ENCODE data around the gene MRPS34. TPM values are rescaled to one million over a fixed set of nuclear protein-coding genes. Genes with fewer than 3 reads are reported as not detected.
A peak's percentile ranks its signal among the peaks of the same experiment; 100 is the strongest.

The MRPS34 gene
- polyA plus RNA-seq, 1 donor (not counting 4 experiments of a cell fraction or from before 2014, with no cell fraction given): 74.3 TPM

GRCh38 chr16:1782408-1783264, 9.7 kb upstream of the MRPS34 start, which contains the start of the genes NUBP2 and SPSB3:
Gene NUBP2, plus strand, starts transcription at chr16:1782960. Its CDS starts 61 bp downstream, at chr16:1783021.
Gene SPSB3, minus strand, starts transcription at chr16:1782571. Its CDS starts 1,088 bp downstream, at chr16:1781483.
- peak within 1 kb of the TSS; percentile 86 to 92 (median 92) for H3K4me3 ChIP-seq (ENCODE audit: control insufficient read depth in 2 of 3, extremely low read depth in 1 of 3, insufficient read depth in 2 of 3, low read depth in 1 of 3, low read length in 3 of 3)
- H3K4me2 ChIP-seq (ENCODE audit: control insufficient read depth, extremely low read depth, insufficient read depth, low read depth, low read length): peak within 1 kb of the TSS; percentile 89
- H3K9me3 ChIP-seq (ENCODE audit: control insufficient read depth, low read depth, low read length): no peaks in the 10 kb centered on the region
- DNase-seq (ENCODE audit: low read depth, low spot score) (peak; percentile 99), FAIRE-seq (peak; percentile 98)
- dilution Hi-C loops (cut with MboI; ENCODE audit: extremely low pct_ligation_motif_present, low sequenced_read_pairs): no loop called here
- no peak for TF ChIP-seq EZH2 (IDR thresholded peaks at IDR 0.05; ENCODE audit: low read length)
- TF ChIP-seq CTCF (optimal IDR thresholded peaks at IDR 0.05 in 1 of 3, IDR thresholded peaks at IDR 0.05 in 1 of 3, conservative IDR thresholded peaks at IDR 0.05 in 1 of 3; ENCODE audit: extremely low read depth in 1 of 3, insufficient read depth in 2 of 3, low read length in 3 of 3): no peak
- no peaks in the 10 kb centered on the region for H3K27me3 ChIP-seq (ENCODE audit: control insufficient read depth, extremely low read depth, insufficient read depth, low read length)
- peak within 1 kb of the TSS; percentile 81 for H3K9ac ChIP-seq (ENCODE audit: control insufficient read depth, extremely low read depth, insufficient read depth, low read length)
- peaks cover 17% of the 10 kb centered on the region for H3K4me1 ChIP-seq (ENCODE audit: control insufficient read depth, extremely low read depth, insufficient read depth, low read length)
- H3K36me3 ChIP-seq (ENCODE audit: control insufficient read depth in 2 of 2, extremely low read depth in 1 of 2, insufficient read depth in 2 of 2, low read length in 2 of 2): peaks cover 7 to 8% of the 10 kb centered on the region in 2 experiments
- H4K20me1 ChIP-seq (ENCODE audit: control insufficient read depth, extremely low read depth, insufficient read depth, low read length): no peaks in the 10 kb centered on the region
- peak within 1 kb of the TSS; percentile 58 for H3K27ac ChIP-seq (ENCODE audit: control insufficient read depth, insufficient read depth, low read length)
- peak within 1 kb of the TSS; percentile 56 for H2AFZ ChIP-seq (ENCODE audit: control insufficient read depth, low read length)
- H3K79me2 ChIP-seq (ENCODE audit: control insufficient read depth, insufficient read depth, low read length): peaks cover 42% of the 10 kb centered on the region
- peaks cover 4% of the 10 kb centered on the region for H3K9me1 ChIP-seq (ENCODE audit: control insufficient read depth, extremely low read depth, insufficient read depth, low read length)

GRCh38 chr16:1781758-1782407, 8.9 kb upstream of the MRPS34 start:
- Histone ChIP-seq H3K79me2 (ENCODE audit: control insufficient read depth, insufficient read depth, low read length) (peaks cover 34% of the 10 kb centered on the region), H3K27me3 (ENCODE audit: control insufficient read depth, extremely low read depth, insufficient read depth, low read length) (no peaks in the 10 kb centered on the region), H4K20me1 (ENCODE audit: control insufficient read depth, extremely low read depth, insufficient read depth, low read length) (no peaks in the 10 kb centered on the region), H3K4me3 (ENCODE audit: control insufficient read depth in 2 of 3, extremely low read depth in 1 of 3, insufficient read depth in 2 of 3, low read depth in 1 of 3, low read length in 3 of 3) (peak overlapping the region; percentile 84 to 92 (median 86)), H3K27ac (ENCODE audit: control insufficient read depth, insufficient read depth, low read length) (peak overlapping the region; percentile 22), H3K9ac (ENCODE audit: control insufficient read depth, extremely low read depth, insufficient read depth, low read length) (peak overlapping the region; percentile 76), H3K9me3 (ENCODE audit: control insufficient read depth, low read depth, low read length) (no peaks in the 10 kb centered on the region), H3K4me2 (ENCODE audit: control insufficient read depth, extremely low read depth, insufficient read depth, low read depth, low read length) (peak overlapping the region; percentile 89), H3K36me3 (ENCODE audit: control insufficient read depth in 2 of 2, extremely low read depth in 1 of 2, insufficient read depth in 2 of 2, low read length in 2 of 2) (peaks cover 0 to 12% of the 10 kb centered on the region in 2 experiments), H2AFZ (ENCODE audit: control insufficient read depth, low read length) (no peak overlapping the region), H3K9me1 (ENCODE audit: control insufficient read depth, extremely low read depth, insufficient read depth, low read length) (peaks cover 4% of the 10 kb centered on the region), H3K4me1 (ENCODE audit: control insufficient read depth, extremely low read depth, insufficient read depth, low read length) (peaks cover 17% of the 10 kb centered on the region)
- dilution Hi-C loops (cut with MboI; ENCODE audit: extremely low pct_ligation_motif_present, low sequenced_read_pairs): no loop called here
- FAIRE-seq (no peak), DNase-seq (ENCODE audit: low read depth, low spot score) (no peak)
- TF ChIP-seq CTCF (optimal IDR thresholded peaks at IDR 0.05 in 1 of 3, IDR thresholded peaks at IDR 0.05 in 1 of 3, conservative IDR thresholded peaks at IDR 0.05 in 1 of 3; ENCODE audit: extremely low read depth in 1 of 3, insufficient read depth in 2 of 3, low read length in 3 of 3): peak in 2 of 3 experiments; percentile 15 to 29
- TF ChIP-seq EZH2 (IDR thresholded peaks at IDR 0.05; ENCODE audit: low read length): no peak

Measured in keratinocyte (primary cell).